ENCODE data around the gene YIPF5. TPM values are rescaled to one million over a fixed set of nuclear protein-coding genes. Genes with fewer than 3 reads are reported as not detected.

Gene YIPF5
- total RNA-seq, 3 donors from 2014 or later (not counting 1 experiment from before 2014, with no cell fraction given) = 19.8 to 26.0 (median 24.6) TPM

- no peak for TF ChIP-seq CTCF (IDR thresholded peaks at IDR 0.05)
- no peak overlapping the region for H3K27ac ChIP-seq (ENCODE audit: low read length)
- Mint-ChIP-seq H3K4me3 (no peak overlapping the region), H3K27ac (peak overlapping the region in 1 of 2 donors; percentile 34), H3K9me3 (no peaks in the 10 kb centered on the region), H3K4me1 (peaks cover 5 to 9% of the 10 kb centered on the region in 2 donors), H3K27me3 (ENCODE audit: low read depth in 2 of 2) (no peaks in the 10 kb centered on the region), H3K36me3 (peaks cover 22% of the 10 kb centered on the region)
- peaks cover 74% of the 10 kb centered on the region for H3K36me3 ChIP-seq (ENCODE audit: control insufficient read depth, insufficient read depth, low read length)
- intact Hi-C loops (cut with micrococcal nuclease) = no loop called here
- H3K4me1 ChIP-seq (ENCODE audit: control insufficient read depth, insufficient read depth, low read length) = no peaks in the 10 kb centered on the region
- no peaks in the 10 kb centered on the region for H3K27me3 ChIP-seq (ENCODE audit: control insufficient read depth, insufficient read depth, low read length)
- ATAC-seq (no peak), DNase-seq (no peak)
- no peak overlapping the region for H3K4me3 ChIP-seq (ENCODE audit: low read length)
- H3K9me3 ChIP-seq (ENCODE audit: control insufficient read depth, insufficient read depth, low read length) = no peaks in the 10 kb centered on the region
- no CpG with 5 or more reads among the region's 1 CpG for WGBS (ENCODE audit: insufficient coverage)
These were observed 7.8 kb downstream of the YIPF5 start for GRCh38 chr5:144162686-144163085.

GRCh38 chr5:144156767-144157171, 13.7 kb downstream of the YIPF5 start:
- H3K27me3 Mint-ChIP-seq (ENCODE audit: low read depth in 2 of 2) = no peaks in the 10 kb centered on the region
- H3K27me3 ChIP-seq (ENCODE audit: control insufficient read depth, insufficient read depth, low read length) = no peaks in the 10 kb centered on the region
- H3K4me3 ChIP-seq (ENCODE audit: low read length) = no peak overlapping the region
- no peak overlapping the region for H3K4me3 Mint-ChIP-seq
- H3K36me3 Mint-ChIP-seq = peaks cover 7% of the 10 kb centered on the region
- TF ChIP-seq CTCF (IDR thresholded peaks at IDR 0.05) = no peak
- WGBS (ENCODE audit: insufficient coverage) = 100% methylated on average over 2 of the region's 2 CpGs
- H3K9me3 Mint-ChIP-seq = no peaks in the 10 kb centered on the region
- no peak for ATAC-seq
- no peaks in the 10 kb centered on the region for H3K4me1 Mint-ChIP-seq
- no peaks in the 10 kb centered on the region for H3K4me1 ChIP-seq (ENCODE audit: control insufficient read depth, insufficient read depth, low read length)
- intact Hi-C loops (cut with micrococcal nuclease) = no loop called here
- no peak overlapping the region for H3K27ac Mint-ChIP-seq
- DNase-seq = no peak
- peaks cover 26% of the 10 kb centered on the region for H3K36me3 ChIP-seq (ENCODE audit: control insufficient read depth, insufficient read depth, low read length)
- H3K9me3 ChIP-seq (ENCODE audit: control insufficient read depth, insufficient read depth, low read length) = no peaks in the 10 kb centered on the region
- H3K27ac ChIP-seq (ENCODE audit: low read length) = no peak overlapping the region

GRCh38 chr5:144151026-144151425, 19.4 kb downstream of the YIPF5 start:
- no peak overlapping the region for H3K4me3 ChIP-seq (ENCODE audit: low read length)
- Mint-ChIP-seq H3K27me3 (ENCODE audit: low read depth in 2 of 2) (no peaks in the 10 kb centered on the region), H3K9me3 (no peaks in the 10 kb centered on the region), H3K4me3 (no peak overlapping the region), H3K4me1 (no peaks in the 10 kb centered on the region), H3K36me3 (no peaks in the 10 kb centered on the region), H3K27ac (no peak overlapping the region)
- no peaks in the 10 kb centered on the region for H3K9me3 ChIP-seq (ENCODE audit: control insufficient read depth, insufficient read depth, low read length)
- intact Hi-C loops (cut with micrococcal nuclease) = no loop called here
- H3K4me1 ChIP-seq (ENCODE audit: control insufficient read depth, insufficient read depth, low read length) = no peaks in the 10 kb centered on the region
- DNase-seq = no peak
- H3K36me3 ChIP-seq (ENCODE audit: control insufficient read depth, insufficient read depth, low read length) = no peaks in the 10 kb centered on the region
- no peaks in the 10 kb centered on the region for H3K27me3 ChIP-seq (ENCODE audit: control insufficient read depth, insufficient read depth, low read length)
- ATAC-seq = no peak
- no peak for TF ChIP-seq CTCF (IDR thresholded peaks at IDR 0.05)
- H3K27ac ChIP-seq (ENCODE audit: low read length) = no peak overlapping the region
- WGBS (ENCODE audit: insufficient coverage) = 97% methylated on average over 3 of the region's 3 CpGs

- DNase-seq (no peak), ATAC-seq (no peak)
- H3K36me3 Mint-ChIP-seq = no peaks in the 10 kb centered on the region
- 57% methylated on average over 3 of the region's 4 CpGs for WGBS (ENCODE audit: insufficient coverage)
- no peaks in the 10 kb centered on the region for H3K27me3 ChIP-seq (ENCODE audit: control insufficient read depth, insufficient read depth, low read length)
- H3K27ac ChIP-seq (ENCODE audit: low read length) = no peak overlapping the region
- peaks cover 10 to 35% of the 10 kb centered on the region in 2 donors for H3K27me3 Mint-ChIP-seq (ENCODE audit: low read depth in 2 of 2)
- no peak overlapping the region for H3K4me3 ChIP-seq (ENCODE audit: low read length)
- H3K36me3 ChIP-seq (ENCODE audit: control insufficient read depth, insufficient read depth, low read length) = no peaks in the 10 kb centered on the region
- H3K9me3 Mint-ChIP-seq = no peaks in the 10 kb centered on the region
- no peaks in the 10 kb centered on the region for H3K4me1 ChIP-seq (ENCODE audit: control insufficient read depth, insufficient read depth, low read length)
- no peaks in the 10 kb centered on the region for H3K4me1 Mint-ChIP-seq
- no peak overlapping the region for H3K4me3 Mint-ChIP-seq
- no peak for TF ChIP-seq CTCF (IDR thresholded peaks at IDR 0.05)
- H3K9me3 ChIP-seq (ENCODE audit: control insufficient read depth, insufficient read depth, low read length) = no peaks in the 10 kb centered on the region
- H3K27ac Mint-ChIP-seq = no peak overlapping the region
- intact Hi-C loops (cut with micrococcal nuclease) = no loop called here
These were observed 25.3 kb downstream of the YIPF5 start for GRCh38 chr5:144144956-144145751.
